B cell (primary cell): ENCODE measurements around the gene KCNMB2. TPM values are rescaled to one million over a fixed set of nuclear protein-coding genes. Genes with fewer than 3 reads are reported as not detected.

ENCODE experiments used
- ATAC-seq: fragments of 200-7000 bp; cut with Tn5 transposase; one replicate; pipeline ENCODE4 v1.10.0; 2021; ENCODE audit warnings: low read depth, mild to moderate bottlenecking, moderate number of reproducible peaks, moderate library complexity
- CTCF ChIA-PET: fragments of 350-600 bp; sonication (Branson Sonifier 250); formaldehyde crosslinking; loops from one replicate; lab custom pipeline; 2021; ENCODE audit warnings: antibody characterized with exemption, inconsistent platforms; lab: Charles Lee
- POLR2A ChIA-PET: fragments of 350-600 bp; sonication (Branson Sonifier 250); formaldehyde crosslinking; loops from one replicate; lab custom pipeline; 2021; ENCODE audit warnings: antibody characterized with exemption; lab: Charles Lee
- DNase-seq: peaks from one replicate; pipeline ENCODE4 v3.0.0; 2013
- H2AFZ ChIP-seq: 2 replicates; pipeline ENCODE4 v1.6.1; 2012; ENCODE audit warnings: mild to moderate bottlenecking, low read depth, low read length; ENCODE audit not compliant: insufficient read depth, poor library complexity, severe bottlenecking
- H3K27ac ChIP-seq, 2 donors: 1 replicate in 1 of 2; 2 replicates in 1 of 2; pipeline ENCODE4 v1.5.1; 2012 to 2013; ENCODE audit warnings: low read length in 2 of 2, mild to moderate bottlenecking in 2 of 2, moderate library complexity in 1 of 2
- H3K27me3 ChIP-seq, 4 experiments: fragments of 200-600 bp in 1 of 4; sonication (generic) in 1 of 4; replicated peaks in 1 of 4; 1 replicate in 2 of 4; 2 replicates in 2 of 4; pipeline versions ENCODE4 v1.6.1 to v1.7.0; 2013 to 2016; ENCODE audit warnings: low read length in 3 of 4, mild to moderate bottlenecking in 2 of 4, mixed read lengths in 1 of 4, moderate library complexity in 1 of 4; ENCODE audit not compliant: insufficient read depth in 4 of 4, control insufficient read depth in 3 of 4; ENCODE audit errors: control extremely low read depth in 1 of 4
- H3K36me3 ChIP-seq, 2 experiments: replicated peaks in 1 of 2; 1 replicate in 1 of 2; 2 replicates in 1 of 2; pipeline versions ENCODE4 v1.6.1 to v1.7.1; 2013; ENCODE audit warnings: low read length in 1 of 2; ENCODE audit not compliant: insufficient read depth in 2 of 2, control insufficient read depth in 1 of 2; ENCODE audit errors: control extremely low read depth in 1 of 2, extremely low read depth in 1 of 2
- H3K4me1 ChIP-seq, 2 donors: fragments of 200-600 bp in 1 of 2; sonication (generic) in 1 of 2; 1 replicate in 1 of 2; 2 replicates in 1 of 2; pipeline versions ENCODE4 v1.5.1 to v1.6.1; 2013 to 2017; ENCODE audit warnings: low read length in 2 of 2; ENCODE audit not compliant: control insufficient read depth in 2 of 2, insufficient read depth in 2 of 2
- H3K4me2 ChIP-seq: replicated peaks from 2 replicates; pipeline ENCODE3; 2012; ENCODE audit warnings: mild to moderate bottlenecking, low read depth, low read length; ENCODE audit not compliant: poor library complexity, severe bottlenecking
- H3K4me3 ChIP-seq, 5 experiments: fragments of 200-600 bp in 1 of 5; sonication (generic) in 1 of 5; 1 replicate in 3 of 5; 2 replicates in 2 of 5; pipeline versions ENCODE4 v1.5.1 to v1.7.0; 2011 to 2016; ENCODE audit warnings: low read length in 4 of 5, mild to moderate bottlenecking in 4 of 5, low read depth in 2 of 5, control low read depth in 1 of 5, moderate library complexity in 1 of 5; ENCODE audit not compliant: insufficient read depth in 1 of 5; ENCODE audit errors: control extremely low read depth in 1 of 5, extremely low read depth in 1 of 5
- H3K79me2 ChIP-seq: fragments of 200-600 bp; sonication (generic); one replicate; pipeline ENCODE4 v1.6.0; 2016; ENCODE audit warnings: low read length; ENCODE audit not compliant: control insufficient read depth, insufficient read depth
- H3K9ac ChIP-seq: fragments of 200-600 bp; sonication (generic); 2 replicates; pipeline ENCODE4 v1.6.1; 2017; ENCODE audit warnings: mild to moderate bottlenecking, low read length, moderate library complexity
- H3K9me3 ChIP-seq, 3 donors: one replicate each; pipeline versions ENCODE4 v1.6.1 to v1.7.1; 2013; ENCODE audit warnings: low read length in 2 of 3; ENCODE audit not compliant: control insufficient read depth in 2 of 3, insufficient read depth in 1 of 3; ENCODE audit errors: control extremely low read depth in 1 of 3
- H4K20me1 ChIP-seq: 2 replicates; pipeline ENCODE4 v1.6.0; 2012; ENCODE audit warnings: mild to moderate bottlenecking, low read length; ENCODE audit not compliant: insufficient read depth, control insufficient read depth, poor library complexity, severe bottlenecking
- H3K27ac Mint-ChIP-seq: one replicate; pipeline ENCODE4 v1.8.0; 2021; ENCODE audit warnings: mixed read lengths
- H3K27me3 Mint-ChIP-seq: one replicate; pipeline ENCODE4 v1.8.0; 2021; ENCODE audit warnings: mixed read lengths
- H3K4me1 Mint-ChIP-seq: one replicate; pipeline ENCODE4 v1.8.0; 2021; ENCODE audit warnings: mixed read lengths
- H3K4me3 Mint-ChIP-seq: one replicate; pipeline ENCODE4 v1.8.0; 2021; ENCODE audit warnings: mixed read lengths
- H3K9me3 Mint-ChIP-seq: one replicate; pipeline ENCODE4 v1.8.0; 2022; ENCODE audit warnings: mixed read lengths; ENCODE audit not compliant: insufficient read depth
- EZH2 ChIP-seq: IDR thresholded peaks from 2 replicates; pipeline ENCODE4 v1.6.1; 2012; ENCODE audit warnings: borderline replicate concordance, low read depth, mild to moderate bottlenecking, moderate library complexity, low read length; ENCODE audit not compliant: insufficient read depth, poor library complexity, severe bottlenecking
- WGBS: methylation state at CpG from one replicate; pipeline ENCODE4 v1.1.5; 2013; ENCODE audit warnings: missing lambda C conversion rate; ENCODE audit not compliant: insufficient coverage; 5-methylcytosine and 5-hydroxymethylcytosine counted together
- intact Hi-C: fragments of 100-400 bp; cut with micrococcal nuclease; formaldehyde crosslinking; loops from one replicate; pipeline ENCODE4 v1.10.0; 2022
- polyA plus RNA-seq: library from polyadenylated mRNA; depleted of rRNA; stranded (reverse); fragments of >200 nt; gene quantifications from 2 replicates; pipeline ENCODE4 v1.2.3, GENCODE V29; 2012
- total RNA-seq, 2 donors: library from RNA; stranded (reverse); fragments of 120-200 nt in 1 of 2; gene quantifications; 1 replicate in 1 of 2; 2 replicates in 1 of 2; pipeline versions ENCODE4 v1.2.3 to v1.2.4, GENCODE V29; 2013 to 2022
- TF ChIP-seq, protein P1 (sequence below): fragments of 200-600 bp; IDR thresholded peaks from one replicate; pipeline ENCODE4 v1.8.0; 2022; ENCODE audit warnings: antibody characterized with exemption, mild to moderate bottlenecking

KCNMB2 gene
- total and polyA plus RNA-seq, 2 donors (not counting 1 experiment from before 2014, with no cell fraction given) = not detected

GRCh38 chr3:178844916-178845315 is 308.7 kb downstream of the KCNMB2 start:
- H3K4me3 Mint-ChIP-seq = no peak overlapping the region
- Histone ChIP-seq H3K27ac (no peak overlapping the region), H2AFZ (no peak overlapping the region), H3K4me1 (no peaks in the 10 kb centered on the region), H3K9ac (no peak overlapping the region), H3K79me2 (no peaks in the 10 kb centered on the region), H3K4me3 (no peak overlapping the region), H3K36me3 (no peaks in the 10 kb centered on the region), H3K4me2 (no peak overlapping the region), H3K27me3 (no peaks in the 10 kb centered on the region), H3K9me3 (peaks cover 0 to 8% (median 2%) of the 10 kb centered on the region in 3 donors), H4K20me1 (no peaks in the 10 kb centered on the region)
- TF ChIP-seq, protein P1, sequence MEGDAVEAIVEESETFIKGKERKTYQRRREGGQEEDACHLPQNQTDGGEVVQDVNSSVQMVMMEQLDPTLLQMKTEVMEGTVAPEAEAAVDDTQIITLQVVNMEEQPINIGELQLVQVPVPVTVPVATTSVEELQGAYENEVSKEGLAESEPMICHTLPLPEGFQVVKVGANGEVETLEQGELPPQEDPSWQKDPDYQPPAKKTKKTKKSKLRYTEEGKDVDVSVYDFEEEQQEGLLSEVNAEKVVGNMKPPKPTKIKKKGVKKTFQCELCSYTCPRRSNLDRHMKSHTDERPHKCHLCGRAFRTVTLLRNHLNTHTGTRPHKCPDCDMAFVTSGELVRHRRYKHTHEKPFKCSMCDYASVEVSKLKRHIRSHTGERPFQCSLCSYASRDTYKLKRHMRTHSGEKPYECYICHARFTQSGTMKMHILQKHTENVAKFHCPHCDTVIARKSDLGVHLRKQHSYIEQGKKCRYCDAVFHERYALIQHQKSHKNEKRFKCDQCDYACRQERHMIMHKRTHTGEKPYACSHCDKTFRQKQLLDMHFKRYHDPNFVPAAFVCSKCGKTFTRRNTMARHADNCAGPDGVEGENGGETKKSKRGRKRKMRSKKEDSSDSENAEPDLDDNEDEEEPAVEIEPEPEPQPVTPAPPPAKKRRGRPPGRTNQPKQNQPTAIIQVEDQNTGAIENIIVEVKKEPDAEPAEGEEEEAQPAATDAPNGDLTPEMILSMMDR = no peak
- TF ChIP-seq EZH2 = no peak
- H3K27ac Mint-ChIP-seq = no peak overlapping the region
- ATAC-seq = no peak
- POLR2A ChIA-PET = no interaction called here
- intact Hi-C loops = no loop called here
- H3K9me3 Mint-ChIP-seq = peaks cover 3% of the 10 kb centered on the region
- no CpG with 5 or more reads among the region's 2 CpGs for WGBS
- H3K4me1 Mint-ChIP-seq = no peaks in the 10 kb centered on the region
- H3K27me3 Mint-ChIP-seq = no peaks in the 10 kb centered on the region
- no peak for DNase-seq
- CTCF ChIA-PET = no interaction called here

DNA sequence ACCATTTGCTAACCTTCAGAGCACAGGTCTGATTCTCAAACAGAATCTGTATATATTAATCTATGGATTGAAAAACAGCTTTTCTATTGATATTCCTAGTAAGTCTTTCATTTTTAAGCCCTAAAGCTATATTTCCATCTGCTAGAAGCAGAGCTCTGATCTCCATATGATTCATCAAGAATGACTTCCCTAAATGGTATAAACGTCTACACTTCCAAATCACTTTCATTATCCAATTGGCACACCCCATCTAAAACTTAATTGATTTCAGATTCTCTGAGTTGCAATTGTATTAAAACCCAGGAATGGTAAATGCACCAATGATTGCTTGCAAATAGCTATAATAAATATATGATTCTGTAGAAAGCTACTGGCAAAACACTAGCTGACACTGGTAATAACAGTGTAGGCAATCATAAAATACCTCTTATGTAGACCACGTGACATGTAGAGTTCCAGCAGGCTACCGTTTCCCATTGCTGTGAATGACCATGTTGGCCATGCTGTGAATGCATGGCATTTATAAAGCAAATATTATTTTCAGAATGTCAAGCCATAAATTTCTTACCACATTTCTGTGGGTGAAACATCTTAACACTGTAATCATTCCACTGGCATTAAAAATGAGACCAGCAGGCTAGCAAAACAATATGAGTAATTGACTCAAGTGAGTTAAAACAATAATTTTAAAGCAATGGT is 309.3 kb downstream of the KCNMB2 start:
- Histone ChIP-seq H3K4me1 (no peaks in the 10 kb centered on the region), H3K4me3 (no peak overlapping the region), H2AFZ (no peak overlapping the region), H3K9me3 (peaks cover 0 to 1% (median 0%) of the 10 kb centered on the region in 3 donors), H3K9ac (no peak overlapping the region), H3K4me2 (no peak overlapping the region), H3K79me2 (no peaks in the 10 kb centered on the region), H3K27ac (no peak overlapping the region), H3K27me3 (no peaks in the 10 kb centered on the region), H4K20me1 (no peaks in the 10 kb centered on the region), H3K36me3 (no peaks in the 10 kb centered on the region)
- WGBS = no CpG with 5 or more reads among the region's 3 CpGs
- Mint-ChIP-seq H3K4me3 (no peak overlapping the region), H3K27me3 (no peaks in the 10 kb centered on the region), H3K9me3 (peaks cover 3% of the 10 kb centered on the region), H3K27ac (no peak overlapping the region), H3K4me1 (no peaks in the 10 kb centered on the region)
- no peak for DNase-seq
- intact Hi-C loops = no loop called here
- ChIA-PET POLR2A (no interaction called here), CTCF (no interaction called here)
- no peak for ATAC-seq
- TF ChIP-seq, protein P1 = no peak
- TF ChIP-seq EZH2 = no peak
